ENCODE measurements around the gene MNX1.

The MNX1 gene

GRCh38 chr7:157017603-157018327, 7.3 kb upstream of the MNX1 start:
- DNase-seq (ENCODE audit: extremely low spot score) = no peak
- POLR2A ChIA-PET = no interaction called here
- no peak for TF ChIP-seq CTCF (IDR thresholded peaks at IDR 0.05; ENCODE audit: control extremely low read depth, extremely low read depth, low read depth, missing control alignments)
- CTCF ChIA-PET = interaction anchor here (1.4 kb wide), 1 partner anchor 12 kb away, joined by 5 read pairs; no protein-coding TSS in a partner anchor

- TF ChIP-seq CTCF (IDR thresholded peaks at IDR 0.05; ENCODE audit: control extremely low read depth, extremely low read depth, low read depth, missing control alignments) = no peak
- no peak for DNase-seq (ENCODE audit: extremely low spot score)
- CTCF ChIA-PET = interaction anchor here (1.1 to 1.3 kb wide), 3 partner anchors 67 to 257 kb away, joined by 3 to 5 read pairs (median 3); no protein-coding TSS in a partner anchor
- POLR2A ChIA-PET = no interaction called here
Observed at GRCh38 chr7:157017149-157017548, 6.7 kb upstream of the MNX1 start.

- ChIA-PET POLR2A (no interaction called here), CTCF (interaction anchor here (1.1 to 1.3 kb wide), 3 partner anchors 67 to 257 kb away, joined by 3 to 5 read pairs (median 3); no protein-coding TSS in a partner anchor)
- DNase-seq (ENCODE audit: extremely low spot score) = peak; percentile 77
- TF ChIP-seq CTCF (IDR thresholded peaks at IDR 0.05; ENCODE audit: control extremely low read depth, extremely low read depth, low read depth, missing control alignments) = no peak
Observed at GRCh38 chr7:157016352-157017041, 6.0 kb upstream of the MNX1 start.

- ChIA-PET POLR2A (no interaction called here), CTCF (interaction anchor here (1.1 to 1.3 kb wide), 3 partner anchors 66 to 258 kb away, joined by 3 to 5 read pairs (median 3); no protein-coding TSS in a partner anchor)
- no peak for TF ChIP-seq CTCF (IDR thresholded peaks at IDR 0.05; ENCODE audit: control extremely low read depth, extremely low read depth, low read depth, missing control alignments)
- DNase-seq (ENCODE audit: extremely low spot score) = no peak
Observed at GRCh38 chr7:157016024-157016351, 5.5 kb upstream of the MNX1 start.

- ChIA-PET CTCF (no interaction called here), POLR2A (no interaction called here)
- TF ChIP-seq CTCF (IDR thresholded peaks at IDR 0.05; ENCODE audit: control extremely low read depth, extremely low read depth, low read depth, missing control alignments) = no peak
- no peak for DNase-seq (ENCODE audit: extremely low spot score)
Observed at GRCh38 chr7:157014635-157015555, 4.4 kb upstream of the MNX1 start.
